ENCODE measurements around the gene HDAC1. TPM values are rescaled to one million over a fixed set of nuclear protein-coding genes. Genes with fewer than 3 reads are reported as not detected.

The HDAC1 gene
- total and polyA plus RNA-seq, 2 of the 4 experiments (the other 2 are of a cell fraction): 95.5 to 139 TPM

DNA sequence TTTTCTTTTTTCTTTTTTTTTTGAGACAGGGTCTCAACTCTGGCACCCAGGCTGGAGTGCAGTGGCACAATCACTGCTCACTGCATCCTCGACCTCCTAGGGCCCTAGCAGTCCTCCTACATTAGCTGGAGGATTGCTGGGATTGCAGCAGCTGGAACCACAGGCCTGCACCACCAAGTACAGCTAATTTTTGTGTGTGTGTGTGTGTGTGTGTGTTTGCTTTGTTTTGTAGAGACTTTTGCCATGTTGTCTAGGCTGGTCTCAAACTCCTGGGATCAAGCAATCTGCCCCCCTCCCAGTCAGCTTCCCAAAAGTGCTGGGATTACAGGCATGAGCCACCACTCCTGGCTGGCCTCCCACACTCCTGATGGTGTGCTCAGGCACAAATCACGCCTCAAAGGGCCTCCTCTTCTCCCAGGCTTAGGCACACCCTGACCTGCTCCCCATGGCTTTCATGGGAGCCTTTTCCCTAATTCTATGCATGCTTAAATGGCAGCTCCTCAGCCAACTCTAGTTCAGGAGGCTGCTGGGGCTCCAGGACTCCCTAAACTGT lies 61.0 kb downstream of the HDAC1 start:
- ATAC-seq (ENCODE audit: low read depth) (no peak), DNase-seq (no peak)
- H3K18ac ChIP-seq (ENCODE audit: low read depth, low read length): peak overlapping the region; percentile 32
- peaks cover 26% of the 10 kb centered on the region for H3K4me1 ChIP-seq (ENCODE audit: control insufficient read depth, insufficient read depth, low read length)
- peak overlapping the region; percentile 75 to 85 for H4K8ac ChIP-seq (ENCODE audit: low read depth in 2 of 2, low read length in 2 of 2)
- H3K4me3 ChIP-seq (ENCODE audit: insufficient read depth, low read depth, low read length): no peak overlapping the region
- H2BK20ac ChIP-seq (ENCODE audit: low read depth, low read length): peak overlapping the region; percentile 16; the same call in 1 of the 2 replicates
- peak overlapping the region; percentile 91 for H2AK9ac ChIP-seq (replicated peaks; ENCODE audit: low read depth, low read length, poor library complexity)
- H2AK5ac ChIP-seq (ENCODE audit: low read depth, low read length): peak overlapping the region; percentile 94
- peak overlapping the region; percentile 82 for H3K14ac ChIP-seq (replicated peaks; ENCODE audit: low read depth, low read length)
- in situ Hi-C loops (cut with MboI; ENCODE audit: low sequenced_read_pairs) (no loop called here), intact Hi-C loops (cut with micrococcal nuclease) (no loop called here), dilution Hi-C loops (cut with HindIII; ENCODE audit: low sequenced_read_pairs, unreplicated experiment) (no loop called here)
- no CpG with 5 or more reads among the region's 2 CpGs for WGBS, 2 experiments (ENCODE audit: extremely low coverage in 2 of 2, insufficient read length in 1 of 2)
- no peak overlapping the region for H3K56ac ChIP-seq (ENCODE audit: extremely low read depth, insufficient read depth, low read length)
- peak overlapping the region; percentile 50; the same call in 1 of the 2 replicates for H2BK120ac ChIP-seq (ENCODE audit: low read depth, low read length)
- H4K5ac ChIP-seq (ENCODE audit: low read depth, low read length): peak overlapping the region; percentile 59
- BruUV-seq (replicated peaks): no TSS peak
- H3K9ac ChIP-seq (ENCODE audit: low read depth, low read length): peak overlapping the region; percentile 87
- peak overlapping the region; percentile 79 for H3K4ac ChIP-seq (ENCODE audit: low read depth, low read length)
- H3K27me3 ChIP-seq (ENCODE audit: control insufficient read depth, insufficient read depth, low read length): no peaks in the 10 kb centered on the region
- H3K9me1 ChIP-seq (ENCODE audit: insufficient read depth, low read length): peaks cover 18% of the 10 kb centered on the region
- ChIA-PET CTCF (no interaction called here), POLR2A (ENCODE audit: unreplicated experiment) (interaction anchor here (1.5 kb wide), 1 partner anchor 11 kb away, joined by 4 read pairs; no protein-coding TSS in a partner anchor)
- TF ChIP-seq, protein P1, sequence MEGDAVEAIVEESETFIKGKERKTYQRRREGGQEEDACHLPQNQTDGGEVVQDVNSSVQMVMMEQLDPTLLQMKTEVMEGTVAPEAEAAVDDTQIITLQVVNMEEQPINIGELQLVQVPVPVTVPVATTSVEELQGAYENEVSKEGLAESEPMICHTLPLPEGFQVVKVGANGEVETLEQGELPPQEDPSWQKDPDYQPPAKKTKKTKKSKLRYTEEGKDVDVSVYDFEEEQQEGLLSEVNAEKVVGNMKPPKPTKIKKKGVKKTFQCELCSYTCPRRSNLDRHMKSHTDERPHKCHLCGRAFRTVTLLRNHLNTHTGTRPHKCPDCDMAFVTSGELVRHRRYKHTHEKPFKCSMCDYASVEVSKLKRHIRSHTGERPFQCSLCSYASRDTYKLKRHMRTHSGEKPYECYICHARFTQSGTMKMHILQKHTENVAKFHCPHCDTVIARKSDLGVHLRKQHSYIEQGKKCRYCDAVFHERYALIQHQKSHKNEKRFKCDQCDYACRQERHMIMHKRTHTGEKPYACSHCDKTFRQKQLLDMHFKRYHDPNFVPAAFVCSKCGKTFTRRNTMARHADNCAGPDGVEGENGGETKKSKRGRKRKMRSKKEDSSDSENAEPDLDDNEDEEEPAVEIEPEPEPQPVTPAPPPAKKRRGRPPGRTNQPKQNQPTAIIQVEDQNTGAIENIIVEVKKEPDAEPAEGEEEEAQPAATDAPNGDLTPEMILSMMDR (conservative IDR thresholded peaks at IDR 0.05; ENCODE audit: low read depth, low read length): no peak
- TF ChIP-seq, protein P2, sequence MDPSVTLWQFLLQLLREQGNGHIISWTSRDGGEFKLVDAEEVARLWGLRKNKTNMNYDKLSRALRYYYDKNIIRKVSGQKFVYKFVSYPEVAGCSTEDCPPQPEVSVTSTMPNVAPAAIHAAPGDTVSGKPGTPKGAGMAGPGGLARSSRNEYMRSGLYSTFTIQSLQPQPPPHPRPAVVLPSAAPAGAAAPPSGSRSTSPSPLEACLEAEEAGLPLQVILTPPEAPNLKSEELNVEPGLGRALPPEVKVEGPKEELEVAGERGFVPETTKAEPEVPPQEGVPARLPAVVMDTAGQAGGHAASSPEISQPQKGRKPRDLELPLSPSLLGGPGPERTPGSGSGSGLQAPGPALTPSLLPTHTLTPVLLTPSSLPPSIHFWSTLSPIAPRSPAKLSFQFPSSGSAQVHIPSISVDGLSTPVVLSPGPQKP (IDR thresholded peaks at IDR 0.05; ENCODE audit: borderline replicate concordance, low read depth, low read length): no peak
- TF ChIP-seq RAD21 (IDR thresholded peaks at IDR 0.05; ENCODE audit: low read length): no peak
- TF ChIP-seq SMC3 (IDR thresholded peaks at IDR 0.05; ENCODE audit: low read depth, low read length): no peak
- no peak for TF ChIP-seq MXI1 (IDR thresholded peaks at IDR 0.05; ENCODE audit: borderline replicate concordance, low read depth, low read length)
- TF ChIP-seq MAZ (IDR thresholded peaks at IDR 0.05; ENCODE audit: borderline replicate concordance, low read depth, low read length): no peak
- peak overlapping the region; percentile 23 for H2AFZ ChIP-seq (replicated peaks; ENCODE audit: low read length, poor library complexity)
- H3K9me3 ChIP-seq (ENCODE audit: control insufficient read depth, insufficient read depth, low read length): no peaks in the 10 kb centered on the region
- H3K27ac ChIP-seq (ENCODE audit: insufficient read depth, low read length): peak overlapping the region; percentile 95
- H2BK15ac ChIP-seq (ENCODE audit: low read depth, low read length): peak overlapping the region; percentile 80; the same call in 1 of the 3 replicates
- H2BK5ac ChIP-seq (ENCODE audit: low read depth, low read length, poor library complexity, severe bottlenecking): peak overlapping the region; percentile 81
- peak overlapping the region; percentile 93 for H4K91ac ChIP-seq (ENCODE audit: insufficient read depth, low read depth, low read length)
- H4K20me1 ChIP-seq (ENCODE audit: insufficient read depth, low read length): no peaks in the 10 kb centered on the region
- peaks cover 4% of the 10 kb centered on the region; the same call in 1 of the 2 replicates for H3K36me3 ChIP-seq (ENCODE audit: control insufficient read depth, insufficient read depth, low read length)
- peak overlapping the region; percentile 28 for H3K23ac ChIP-seq (ENCODE audit: low read depth, low read length)
- peak overlapping the region; percentile 1; the same call in 1 of the 2 replicates for H3K4me2 ChIP-seq (ENCODE audit: low read depth, low read length)
- peaks cover 8 to 30% of the 10 kb centered on the region in 2 experiments; a peak in 3 of 4 replicates for H3K79me1 ChIP-seq (ENCODE audit: low read depth in 1 of 2, low read length in 2 of 2)

Data from IMR-90 (cell line).